HEK293 (cell line): ENCODE data around the gene FAM241A.
"Not testable (repeated sequence)": the region's sequence is repeated elsewhere in the genome, so short reads cannot be mapped to it uniquely, and the experiment has no call there.

Experiments used
- CTCF ChIA-PET: fragments of 350-600 bp; formaldehyde crosslinking; extraction: SDS; loops from one replicate; lab custom pipeline; 2021; ENCODE audit warnings: antibody characterized with exemption; lab: Yijun Ruan, JAX
- POLR2A ChIA-PET: fragments of 300-600 bp; formaldehyde crosslinking; extraction: SDS; loops from one replicate; lab custom pipeline; 2020; ENCODE audit warnings: antibody characterized with exemption, inconsistent platforms; lab: Yijun Ruan, JAX
- H3K27ac ChIP-seq: fragments of 200-500 bp; sonication (Bioruptor generic); 2 replicates; pipeline ENCODE4 v1.5.1; 2014; ENCODE audit warnings: low read depth, low read length, control low read depth, inconsistent platforms; ENCODE audit errors: extremely low read depth
- H3K36me3 ChIP-seq, 2 experiments: fragments of 200-500 bp in 1 of 2; sonication (Bioruptor generic) in 1 of 2; 1 replicate in 1 of 2; 2 replicates in 1 of 2; pipeline ENCODE4 v1.5.1; 2014 to 2017; ENCODE audit warnings: inconsistent platforms in 2 of 2, low read length in 2 of 2; ENCODE audit not compliant: control insufficient read depth in 2 of 2, insufficient read depth in 1 of 2
- H3K4me1 ChIP-seq: fragments of 200-500 bp; sonication (Bioruptor generic); 2 replicates; pipeline ENCODE4 v1.5.1; 2014; ENCODE audit warnings: mild to moderate bottlenecking, low read length, inconsistent platforms; ENCODE audit not compliant: control insufficient read depth, insufficient read depth
- H3K4me3 ChIP-seq: 2 replicates; pipeline ENCODE4 v1.5.1; 2011; ENCODE audit warnings: low read depth, mild to moderate bottlenecking, control low read depth, low read length, moderate library complexity
- H3K9me3 ChIP-seq: fragments of 200-500 bp; sonication (Bioruptor generic); 2 replicates; pipeline ENCODE4 v1.5.1; 2014; ENCODE audit warnings: low read depth, low read length, inconsistent platforms; ENCODE audit not compliant: control insufficient read depth, insufficient read depth
- AEBP2 ChIP-seq: fragments of 450-650 bp; formaldehyde crosslinking; IDR thresholded peaks from 2 replicates; pipeline ENCODE4 v1.5.1; 2016; ENCODE audit warnings: missing biosample characterization, missing genetic modification characterization, borderline replicate concordance
- BCL6B ChIP-seq: fragments of 450-650 bp; formaldehyde crosslinking; IDR thresholded peaks from 2 replicates; pipeline ENCODE4 v1.5.1; 2017; ENCODE audit warnings: missing biosample characterization, missing genetic modification characterization
- CTCF ChIP-seq: fragments of 450-650 bp; formaldehyde crosslinking; IDR thresholded peaks from 2 replicates; pipeline ENCODE4 v1.5.1; 2016; ENCODE audit warnings: missing biosample characterization, missing genetic modification characterization
- HOXC10 ChIP-seq: sonication (generic); formaldehyde crosslinking; IDR thresholded peaks from 2 replicates; pipeline ENCODE4 v1.8.1; 2023; ENCODE audit warnings: mild to moderate bottlenecking, missing genetic modification reagents
- ZBTB48 ChIP-seq: fragments of 450-650 bp; formaldehyde crosslinking; IDR thresholded peaks from 2 replicates; pipeline ENCODE4 v1.5.1; 2016; ENCODE audit warnings: missing biosample characterization, missing genetic modification characterization
- ZBTB49 ChIP-seq: fragments of 450-650 bp; formaldehyde crosslinking; IDR thresholded peaks from 2 replicates; pipeline ENCODE4 v1.5.1; 2016; ENCODE audit warnings: missing biosample characterization, missing genetic modification characterization, low read depth
- ZNF148 ChIP-seq: fragments of 450-650 bp; formaldehyde crosslinking; IDR thresholded peaks from 2 replicates; pipeline ENCODE4 v1.5.0; 2017; ENCODE audit warnings: missing biosample characterization, missing genetic modification characterization, borderline replicate concordance
- ZNF16 ChIP-seq: fragments of 450-650 bp; formaldehyde crosslinking; IDR thresholded peaks from 2 replicates; pipeline ENCODE4 v1.5.1; 2016; ENCODE audit warnings: low read depth, missing biosample characterization, missing genetic modification characterization
- ZNF26 ChIP-seq: fragments of 450-650 bp; formaldehyde crosslinking; IDR thresholded peaks from 2 replicates; pipeline ENCODE4 v1.5.1; 2016; ENCODE audit warnings: missing biosample characterization, missing genetic modification characterization
- ZNF423 ChIP-seq: fragments of 450-650 bp; formaldehyde crosslinking; IDR thresholded peaks from 2 replicates; pipeline ENCODE4 v1.5.1; 2016; ENCODE audit warnings: missing biosample characterization, missing genetic modification characterization
- ZNF510 ChIP-seq: fragments of 450-650 bp; formaldehyde crosslinking; IDR thresholded peaks from 2 replicates; pipeline ENCODE4 v1.5.1; 2018; ENCODE audit warnings: mild to moderate bottlenecking, missing genetic modification characterization, missing biosample characterization; ENCODE audit not compliant: insufficient replicate concordance
- ZNF548 ChIP-seq: fragments of 450-650 bp; formaldehyde crosslinking; IDR thresholded peaks from 2 replicates; pipeline ENCODE4 v1.5.1; 2016; ENCODE audit warnings: missing biosample characterization, missing genetic modification characterization
- ZNF701 ChIP-seq: fragments of 450-650 bp; formaldehyde crosslinking; IDR thresholded peaks from 2 replicates; pipeline ENCODE4 v1.5.1; 2016; ENCODE audit warnings: missing biosample characterization, missing genetic modification characterization
- ZNF830 ChIP-seq: fragments of 450-650 bp; IDR thresholded peaks from 2 replicates; pipeline ENCODE4 v1.5.0; 2018; ENCODE audit warnings: missing biosample characterization, missing genetic modification characterization, low read depth, mild to moderate bottlenecking, moderate library complexity

FAM241A gene

GRCh38 chr4:112176596-112176995, 31.3 kb downstream of the FAM241A start (continued):
- no peak for TF ChIP-seq ZBTB48 (tag by site-specific recombination)
- TF ChIP-seq ZNF548 (tag by site-specific recombination), result no peak
- no peak for TF ChIP-seq CTCF (tag by site-specific recombination)
- no peak for TF ChIP-seq ZNF148 (tag by site-specific recombination)
- TF ChIP-seq AEBP2 (tag by site-specific recombination), result no peak
- TF ChIP-seq, all 188 proteins: peak for 0

- H3K4me1 ChIP-seq, H3K27ac ChIP-seq, CTCF ChIA-PET, H3K9me3 ChIP-seq, POLR2A ChIA-PET, H3K36me3 ChIP-seq, H3K4me3 ChIP-seq: not testable (repeated sequence)
These were observed 33.5 kb downstream of the FAM241A start for GRCh38 chr4:112178741-112179140.

GRCh38 chr4:112181358-112182000, 36.2 kb downstream of the FAM241A start:
- Histone ChIP-seq H3K4me1 (no peaks in the 10 kb centered on the region), H3K9me3 (no peaks in the 10 kb centered on the region), H3K27ac (no peak overlapping the region), H3K4me3 (no peak overlapping the region), H3K36me3 (no peaks in the 10 kb centered on the region)
- POLR2A ChIA-PET, result no interaction called here
- TF ChIP-seq ZBTB49 (tag by site-specific recombination), result no peak
- no peak for TF ChIP-seq ZNF16 (tag by site-specific recombination)
- TF ChIP-seq ZNF423 (tag by site-specific recombination), result no peak
- no peak for TF ChIP-seq ZNF510 (tag by site-specific recombination)
- CTCF ChIA-PET, result no interaction called here

- CTCF ChIA-PET, result interaction anchor here (0.7 kb wide), 1 partner anchor 766 kb away, joined by 3 read pairs; no protein-coding TSS in a partner anchor
- TF ChIP-seq BCL6B (tag by site-specific recombination), result no peak
- no peak for TF ChIP-seq ZNF701 (tag by site-specific recombination)
- no peak for TF ChIP-seq HOXC10
- TF ChIP-seq ZNF830 (tag by site-specific recombination), result no peak
- TF ChIP-seq ZNF26 (tag by site-specific recombination), result no peak
These were observed 37.4 kb downstream of the FAM241A start for GRCh38 chr4:112182604-112183003.

More at GRCh38 chr4:112182604-112183003, 37.4 kb downstream of the FAM241A start:
- Histone ChIP-seq H3K36me3 (no peaks in the 10 kb centered on the region), H3K27ac (no peak overlapping the region), H3K4me1 (no peaks in the 10 kb centered on the region), H3K4me3 (no peak overlapping the region), H3K9me3 (no peaks in the 10 kb centered on the region)
- POLR2A ChIA-PET, result no interaction called here
